SK-N-MC (cell line): ENCODE results near the gene ELOB.

Experiments
- EZH2 ChIP-seq: fragments of 200-600 bp; sonication (generic); IDR thresholded peaks from one replicate; pipeline ENCODE4 v1.6.1; 2017; ENCODE audit warnings: antibody characterized with exemption
- POLR2AphosphoS5 ChIP-seq: IDR thresholded peaks from 2 replicates; pipeline ENCODE4 v1.6.1; 2012; ENCODE audit warnings: mild to moderate bottlenecking, low read depth, low read length, borderline replicate concordance

DNA sequence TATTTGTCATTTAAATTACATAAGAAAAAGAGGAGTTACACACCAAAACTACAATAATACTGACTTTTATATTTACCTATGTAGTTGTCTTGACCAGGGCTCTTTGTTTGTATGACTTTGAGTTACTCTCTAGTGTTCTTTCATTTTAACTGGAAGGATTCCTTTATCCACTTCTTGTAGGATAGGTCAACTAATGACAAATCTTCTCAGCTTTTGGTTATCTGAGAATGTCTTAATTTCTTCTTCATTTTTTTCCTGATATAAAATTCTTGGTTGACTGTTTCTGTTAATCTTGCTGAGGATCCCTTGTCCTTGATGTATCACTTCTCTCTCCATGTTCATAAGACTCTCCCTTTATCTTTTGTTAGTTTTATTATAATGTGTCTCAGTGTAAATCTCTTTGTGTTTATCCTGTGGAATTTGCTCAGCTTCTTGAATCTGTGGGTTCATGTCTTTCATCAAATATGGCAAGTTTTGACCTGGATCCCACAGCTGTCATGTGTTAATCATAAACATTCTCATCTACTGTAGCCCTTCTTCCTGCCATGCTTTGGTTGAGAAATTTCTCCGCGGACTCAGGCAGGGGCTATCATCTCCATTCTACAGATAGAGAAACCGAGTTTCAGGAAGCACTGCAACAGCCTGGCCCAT is 26.6 kb upstream of the ELOB start:
- TF ChIP-seq POLR2AphosphoS5: no peak
- no peak for TF ChIP-seq EZH2
